HG03378 (cell line): Measurements from ENCODE around the gene FUT9.

Experiments
- ATAC-seq: cut with Tn5 transposase; IDR thresholded peaks from one replicate; pipeline ENCODE4 v1.9.1; 2021; ENCODE audit warnings: mild to moderate bottlenecking, moderate library complexity; ENCODE audit not compliant: unreplicated experiment

Gene FUT9

DNA sequence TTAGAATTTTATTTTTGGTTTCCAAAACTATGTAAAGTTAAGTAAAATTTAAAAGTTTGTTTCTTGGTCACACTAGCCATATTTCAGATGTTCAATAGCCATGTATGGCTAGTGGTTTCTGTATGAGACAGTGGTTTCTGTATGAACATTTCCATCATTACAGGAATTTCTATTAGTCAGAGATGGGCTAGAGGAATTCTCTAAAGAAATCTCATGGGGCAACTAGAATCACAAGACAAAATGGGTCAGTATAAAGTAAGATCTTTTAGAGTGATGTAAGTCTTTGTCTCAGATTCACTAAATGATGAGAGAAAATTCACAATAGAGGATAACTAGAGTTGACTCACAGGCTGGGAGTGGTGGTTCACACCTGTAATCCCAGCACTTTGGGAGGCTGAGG, 149.0 kb downstream of the FUT9 start:
- peak; percentile 48 for ATAC-seq

DNA sequence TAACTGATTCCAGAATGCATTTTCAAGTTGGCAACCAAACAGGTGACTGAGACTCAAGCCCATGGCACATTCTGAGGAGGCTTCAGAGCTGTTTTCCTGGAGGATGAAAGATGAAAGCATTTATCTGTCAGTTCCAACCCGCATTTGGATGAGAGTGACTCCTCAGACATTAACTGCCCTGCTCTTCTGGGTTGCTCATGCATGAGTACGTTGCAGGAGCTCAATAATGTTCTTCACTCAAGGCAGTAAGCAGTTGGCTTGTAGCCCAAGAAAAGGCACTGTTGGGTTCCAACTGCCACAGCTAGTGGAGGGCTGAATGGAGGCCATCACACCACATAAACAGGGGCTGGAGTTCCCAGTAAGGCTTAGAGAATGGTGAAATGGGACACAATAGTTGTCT, 155.3 kb downstream of the FUT9 start:
- ATAC-seq: no peak

DNA sequence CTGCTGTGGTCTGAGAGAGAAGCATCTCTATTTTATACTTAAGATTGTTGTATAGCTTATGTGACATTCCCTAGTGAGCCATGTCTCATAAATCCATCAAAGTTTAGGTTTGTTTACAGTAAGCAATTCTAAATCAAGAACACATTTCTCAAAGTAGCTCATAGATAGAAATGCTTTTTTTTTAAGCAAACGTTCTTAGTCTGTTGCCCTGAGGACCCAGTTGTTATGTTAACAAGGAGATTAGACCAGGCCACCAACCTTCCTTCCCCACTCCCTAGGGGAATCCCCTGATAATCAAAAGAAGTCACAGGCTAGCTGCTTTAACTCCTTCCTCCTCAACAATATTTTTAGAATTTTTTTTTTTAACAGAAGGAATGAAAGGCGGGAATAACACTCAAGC, 169.0 kb downstream of the FUT9 start:
- no peak for ATAC-seq

DNA sequence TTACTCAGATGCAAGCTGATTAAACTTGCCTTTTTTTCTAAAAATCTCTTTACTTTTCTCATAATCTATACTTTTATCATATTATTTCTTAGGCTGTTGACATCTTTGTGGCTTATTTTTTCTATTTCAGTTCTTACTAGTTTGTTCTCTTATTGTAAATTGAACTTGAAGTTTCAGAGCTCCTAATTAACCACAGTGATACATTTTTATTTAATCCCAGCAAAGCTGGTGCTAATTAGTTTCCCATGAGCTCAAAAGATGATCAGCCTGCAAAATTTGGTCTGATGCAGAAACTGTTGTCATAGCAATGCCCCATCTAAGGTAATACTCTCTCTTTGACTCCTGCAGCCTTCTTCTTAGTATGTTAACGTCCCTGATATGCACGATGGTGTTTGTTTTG, 170.3 kb downstream of the FUT9 start:
- no peak for ATAC-seq

DNA sequence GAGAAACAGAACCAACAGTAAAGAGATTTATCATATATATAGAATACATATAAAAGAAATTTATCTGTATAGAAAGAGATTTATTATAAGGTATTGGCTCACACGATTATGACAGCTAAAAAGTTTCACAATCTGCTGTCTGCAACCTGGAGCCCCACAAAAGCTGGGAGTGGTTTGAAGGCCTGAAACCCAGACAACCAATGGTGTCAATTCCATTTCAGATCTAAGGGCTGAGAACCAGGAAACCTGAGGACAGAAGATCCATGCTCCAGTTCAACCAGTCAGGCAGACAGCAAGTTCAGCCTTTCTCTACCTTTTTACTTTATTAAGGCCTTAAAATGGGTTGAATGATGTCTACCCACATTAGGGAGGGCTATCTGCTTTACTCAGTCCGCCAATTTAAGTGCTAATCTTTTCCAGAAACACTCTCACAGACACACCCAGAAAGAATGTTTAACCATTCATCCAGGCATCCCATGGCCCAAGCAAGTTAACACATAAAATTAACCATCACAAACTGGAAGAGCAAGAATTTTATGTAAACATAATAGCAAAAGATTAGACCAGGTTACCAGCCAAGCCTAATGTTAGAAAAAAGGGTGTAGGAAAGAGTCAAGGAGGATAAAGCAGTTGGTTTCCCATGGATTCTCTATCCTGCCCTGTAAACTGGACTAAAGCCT, 170.9 kb downstream of the FUT9 start:
- ATAC-seq: no peak

DNA sequence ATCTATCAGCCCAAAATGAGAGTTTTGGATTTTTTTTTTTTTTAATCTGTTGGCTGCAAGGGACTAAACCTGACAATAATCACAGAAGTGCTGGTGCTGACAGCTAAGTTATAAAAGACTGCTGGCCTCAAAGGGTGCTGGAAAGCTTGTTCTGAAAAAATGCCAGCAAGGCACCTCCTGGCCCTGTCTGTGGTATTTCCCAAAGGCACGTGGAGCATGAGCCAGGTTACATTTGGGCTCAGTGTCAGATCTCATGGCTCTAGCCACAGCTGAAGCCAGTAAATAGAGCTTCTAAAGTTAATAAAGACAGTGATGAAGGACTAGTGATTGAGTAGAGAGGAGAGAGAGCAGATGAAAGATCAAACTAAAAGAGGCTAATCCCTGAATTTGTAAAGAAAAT, 178.9 kb downstream of the FUT9 start:
- ATAC-seq: no peak

DNA sequence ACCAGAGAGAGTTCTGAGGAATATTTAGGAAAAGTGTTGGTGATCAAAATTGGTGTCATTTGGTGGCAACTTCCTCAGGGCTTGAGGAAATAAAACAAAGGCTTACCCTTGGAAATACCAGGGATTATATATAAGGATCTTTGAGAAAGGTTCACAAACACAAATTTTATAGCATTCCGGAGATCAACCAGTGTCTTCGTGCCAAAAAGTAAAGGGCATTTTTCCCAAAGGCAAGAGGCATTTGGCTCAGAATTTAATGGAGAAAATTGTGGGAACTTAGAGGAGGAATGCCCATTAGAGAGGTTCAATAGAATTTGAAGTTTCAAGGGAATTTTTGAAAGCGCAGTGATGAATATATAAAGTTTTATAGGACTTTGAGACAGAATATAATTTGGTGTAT, 179.5 kb downstream of the FUT9 start:
- no peak for ATAC-seq

DNA sequence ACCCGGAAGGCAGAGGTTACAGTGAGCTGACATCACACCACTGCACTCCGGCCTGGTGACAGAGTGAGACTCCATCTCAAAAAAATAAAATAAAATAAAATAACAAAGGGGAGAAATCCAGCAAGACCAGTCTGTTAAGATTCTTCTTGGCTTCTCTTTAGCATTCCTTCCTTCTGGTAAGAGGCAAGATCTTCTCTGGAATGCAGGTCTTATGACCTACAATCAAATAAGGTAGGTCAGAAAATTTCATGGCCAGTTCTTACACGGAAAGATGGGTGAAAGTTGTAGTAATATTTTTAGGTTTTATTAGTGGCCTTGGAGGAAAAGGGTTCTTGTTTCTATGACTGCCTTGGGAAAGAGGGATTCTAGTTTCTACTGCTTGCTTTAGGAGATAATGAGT, 180.9 kb downstream of the FUT9 start:
- no peak for ATAC-seq

DNA sequence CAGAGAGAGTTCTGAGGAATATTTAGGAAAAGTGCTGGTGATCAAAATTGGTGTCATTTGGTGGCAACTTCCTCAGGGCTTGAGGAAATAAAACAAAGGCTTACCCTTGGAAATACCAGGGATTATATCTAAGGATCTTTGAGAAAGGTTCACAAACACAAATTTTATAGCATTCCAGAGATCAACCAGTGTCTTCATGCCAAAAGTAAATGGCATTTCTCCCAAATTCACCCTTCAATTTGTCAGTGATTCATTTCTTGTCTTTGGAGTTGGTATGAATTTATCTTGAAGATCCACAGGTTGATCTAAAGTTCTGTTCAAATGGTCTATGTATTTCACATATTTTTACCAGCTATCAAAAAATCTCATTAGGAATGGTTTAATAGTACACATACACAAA, 181.5 kb downstream of the FUT9 start:
- ATAC-seq: no peak

DNA sequence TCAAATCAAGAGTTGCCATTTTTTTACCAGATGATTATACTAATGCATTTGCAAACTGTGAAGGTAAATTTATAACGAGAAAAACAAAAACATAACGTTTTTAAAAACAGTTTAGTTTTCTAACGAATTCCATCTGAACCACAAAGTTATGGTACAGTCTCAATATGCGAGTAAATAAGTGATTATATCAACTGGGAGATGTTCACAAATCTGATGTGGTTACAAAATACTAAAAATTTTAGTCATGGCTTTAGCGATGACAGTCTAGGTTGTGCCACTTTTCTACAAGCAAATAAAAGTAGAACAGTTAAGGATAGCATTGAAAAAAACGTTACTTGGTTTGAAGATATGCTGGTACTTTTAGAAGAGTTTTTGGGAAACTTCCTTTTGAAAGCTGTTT, 186.8 kb downstream of the FUT9 start:
- ATAC-seq: no peak

DNA sequence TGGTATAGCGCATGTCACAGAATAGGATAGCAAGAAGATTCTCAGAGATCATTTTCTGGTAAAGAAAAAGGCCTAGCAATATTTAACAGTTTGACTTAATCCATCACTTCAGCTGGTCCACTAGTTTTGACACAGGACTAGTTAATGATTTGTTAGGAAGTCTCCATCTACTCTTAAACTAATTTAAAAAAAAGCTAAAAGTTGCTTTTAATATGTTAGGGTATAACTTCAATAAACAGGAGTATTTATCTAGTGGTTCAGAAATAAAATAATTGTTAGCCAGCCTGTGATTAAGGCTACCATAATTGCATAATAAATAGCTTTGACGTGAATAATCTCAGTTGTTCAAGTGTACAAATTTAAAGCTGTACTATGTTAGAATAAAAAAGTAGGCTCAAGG, 195.6 kb downstream of the FUT9 start:
- ATAC-seq: no peak

DNA sequence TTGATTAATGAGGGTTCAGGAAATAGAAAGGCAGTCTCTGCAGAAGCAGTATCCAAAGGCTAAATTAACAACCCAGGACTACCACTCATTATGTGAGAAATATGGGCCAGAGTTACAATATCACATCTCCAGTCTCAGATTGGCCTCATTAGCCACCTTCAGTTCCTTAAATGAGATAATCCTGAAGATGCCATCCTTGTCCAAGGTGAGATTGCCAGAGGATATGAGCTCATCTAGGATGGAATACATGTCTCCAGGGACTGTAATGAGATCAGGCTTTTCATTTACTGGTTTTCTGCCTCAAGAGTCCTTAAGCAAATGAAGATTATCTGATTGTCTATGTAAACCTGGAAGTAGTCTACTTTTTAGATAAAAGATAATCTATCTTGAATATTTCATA, 196.3 kb downstream of the FUT9 start:
- no peak for ATAC-seq

DNA sequence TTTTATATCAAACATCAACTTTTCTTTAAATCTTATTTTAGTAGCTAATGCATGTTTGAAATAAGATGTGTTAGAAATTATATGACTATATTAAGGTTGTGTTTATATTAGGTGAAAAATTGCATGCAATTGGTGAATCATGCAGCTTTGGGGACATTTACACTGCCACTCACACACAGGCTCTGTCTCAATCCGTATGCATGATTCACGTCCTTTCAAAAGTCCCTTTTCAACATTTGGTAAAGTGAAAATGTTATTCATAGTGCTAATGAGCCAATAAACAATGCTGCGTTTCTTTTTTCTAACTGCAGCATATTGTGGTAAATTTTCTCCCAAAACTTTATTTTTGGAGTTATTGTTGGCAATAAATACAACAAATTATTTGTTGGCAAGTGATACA, 198.0 kb downstream of the FUT9 start:
- ATAC-seq: no peak

DNA sequence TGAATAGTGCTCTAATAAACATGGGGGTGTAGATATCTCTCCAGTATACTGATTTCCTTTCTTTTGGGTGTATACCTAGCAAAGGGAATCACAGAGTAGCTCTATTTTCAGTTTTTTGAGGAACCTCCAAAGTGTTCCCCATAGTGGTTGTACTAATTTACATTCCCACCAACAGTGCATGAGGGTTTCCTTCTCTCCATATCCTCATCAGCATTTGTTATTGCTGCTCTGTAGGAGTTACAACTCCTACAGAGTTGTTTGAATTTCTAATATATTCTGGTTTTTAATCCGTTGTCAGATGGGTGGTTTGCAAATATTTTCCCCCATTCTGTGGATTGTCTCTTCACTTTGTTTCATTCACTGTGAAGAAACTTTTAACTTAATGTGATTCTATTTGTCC, 207.9 kb downstream of the FUT9 start:
- ATAC-seq: no peak

DNA sequence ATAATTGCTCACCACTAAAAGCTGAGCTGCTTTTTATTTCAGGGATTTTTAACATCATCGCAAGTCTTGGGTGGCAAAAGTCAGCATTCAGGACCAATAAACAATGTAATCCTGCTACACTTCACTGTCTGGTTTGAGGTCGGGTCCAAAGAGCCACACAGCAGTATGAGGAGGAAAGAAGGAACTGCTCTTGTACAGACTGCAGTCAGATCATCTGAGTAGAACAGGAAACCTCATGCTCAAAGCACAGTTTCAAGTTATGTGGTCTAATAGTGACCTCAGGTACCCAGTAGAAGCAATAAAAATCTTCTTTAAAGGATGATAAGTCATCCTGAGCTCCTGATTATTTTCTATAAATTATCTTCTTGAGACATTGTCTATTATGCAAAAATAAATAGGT, 211.4 kb downstream of the FUT9 start:
- no peak for ATAC-seq

DNA sequence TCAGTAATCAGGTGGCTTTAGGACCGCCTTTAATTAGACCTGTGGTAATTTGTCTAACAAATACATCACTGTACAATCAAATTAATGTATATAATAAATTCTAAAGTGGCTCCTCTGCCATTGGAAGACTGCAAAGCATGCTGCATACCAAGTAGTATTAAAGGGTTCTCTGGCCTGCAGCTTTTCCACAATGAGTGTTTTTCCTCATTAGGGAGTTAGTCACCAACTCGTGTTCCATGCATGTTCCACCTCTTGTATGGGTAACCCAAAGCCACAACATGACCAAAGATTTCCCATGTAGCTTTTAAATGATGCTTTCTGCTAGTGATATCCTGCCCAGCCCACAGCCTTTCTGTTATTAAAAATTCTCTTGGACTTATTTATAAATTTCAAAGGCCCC, 218.7 kb downstream of the FUT9 start:
- no peak for ATAC-seq

DNA sequence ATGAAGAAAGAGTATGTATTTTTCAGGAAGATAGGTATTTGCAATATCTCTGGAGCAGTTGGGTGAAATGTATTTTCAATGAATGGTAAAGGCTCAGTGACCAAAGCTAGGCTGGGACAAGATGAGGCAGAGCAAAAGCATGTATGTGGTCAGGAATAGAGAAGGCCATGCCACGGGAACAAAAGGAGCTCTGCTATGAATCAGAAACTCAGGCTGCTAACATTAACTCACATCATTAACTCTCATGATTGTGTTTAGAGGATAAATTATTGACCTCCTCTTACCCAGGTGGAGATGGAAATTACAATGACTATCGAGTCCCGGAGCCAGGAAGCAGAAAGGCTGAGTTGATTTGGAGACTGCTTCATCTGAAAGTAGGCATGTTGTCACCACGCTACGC, 220.2 kb downstream of the FUT9 start:
- ATAC-seq: no peak

DNA sequence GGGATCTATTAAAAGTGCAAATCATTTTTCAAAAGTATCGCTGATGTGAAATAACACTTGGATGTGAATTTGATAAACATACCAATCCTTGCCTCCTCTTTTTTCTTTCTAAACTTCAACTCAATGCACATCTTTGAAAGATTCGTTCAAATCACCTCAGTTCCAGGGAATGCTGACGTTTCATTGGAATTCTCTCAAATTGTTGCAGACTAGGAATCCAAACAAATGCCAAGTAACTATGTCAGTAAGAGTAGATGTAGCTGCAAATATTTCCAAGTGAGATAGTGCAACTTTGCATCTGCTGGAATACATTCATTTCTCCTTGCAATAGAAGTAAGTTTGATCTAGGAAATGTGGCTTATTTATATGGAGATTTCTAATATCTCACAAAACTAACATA, 220.7 kb downstream of the FUT9 start:
- ATAC-seq: no peak

DNA sequence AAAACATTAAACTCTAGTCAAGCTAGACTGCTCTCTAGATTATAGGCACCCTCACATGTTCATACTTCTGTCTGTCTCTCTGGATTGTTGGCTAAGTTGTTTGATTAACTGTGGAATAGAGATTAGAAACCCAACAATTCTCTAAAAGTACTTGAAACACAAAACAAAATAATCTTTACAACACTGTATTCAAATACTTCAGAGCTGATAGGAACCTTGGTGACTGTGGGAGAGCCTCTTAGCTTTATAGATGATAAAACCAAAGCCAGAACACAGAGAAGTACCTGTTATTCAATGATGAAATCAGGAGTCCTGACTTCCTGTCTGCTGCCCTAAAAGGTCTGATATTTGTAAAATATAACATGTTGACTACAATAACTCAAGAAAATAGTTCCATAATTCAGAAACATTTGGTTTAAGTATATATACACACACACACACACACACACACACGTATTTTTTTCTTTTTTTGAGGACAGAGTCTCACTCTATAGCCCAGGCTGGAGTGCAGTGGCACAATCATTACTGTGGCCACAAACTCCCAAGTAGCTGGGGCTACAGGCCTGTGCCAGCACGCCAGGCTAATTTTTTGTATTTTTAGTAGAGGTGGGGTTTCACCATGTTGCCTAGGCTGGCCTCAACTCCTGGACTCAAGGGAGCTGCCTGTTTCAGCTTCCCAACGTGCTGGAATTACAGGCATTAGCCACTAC, 222.0 kb downstream of the FUT9 start:
- no peak for ATAC-seq

DNA sequence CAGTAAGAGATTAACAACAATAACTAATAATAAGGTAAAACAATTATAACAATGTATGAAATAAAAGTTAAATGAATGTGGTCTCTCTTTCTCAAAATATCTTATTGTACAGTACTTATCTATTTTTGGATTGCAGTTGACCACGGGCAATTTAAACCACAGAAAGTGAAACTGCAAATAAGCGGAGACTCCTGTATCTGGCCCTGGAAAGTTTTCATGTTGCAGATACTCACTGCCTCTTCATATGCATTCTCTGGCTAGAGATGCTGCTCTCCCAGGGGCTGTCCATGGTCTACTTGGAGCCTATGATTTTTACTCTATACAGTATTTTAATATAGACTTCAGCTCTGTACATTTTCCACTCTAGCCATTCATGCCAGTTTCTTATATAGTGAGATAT, 230.8 kb downstream of the FUT9 start:
- ATAC-seq: no peak

DNA sequence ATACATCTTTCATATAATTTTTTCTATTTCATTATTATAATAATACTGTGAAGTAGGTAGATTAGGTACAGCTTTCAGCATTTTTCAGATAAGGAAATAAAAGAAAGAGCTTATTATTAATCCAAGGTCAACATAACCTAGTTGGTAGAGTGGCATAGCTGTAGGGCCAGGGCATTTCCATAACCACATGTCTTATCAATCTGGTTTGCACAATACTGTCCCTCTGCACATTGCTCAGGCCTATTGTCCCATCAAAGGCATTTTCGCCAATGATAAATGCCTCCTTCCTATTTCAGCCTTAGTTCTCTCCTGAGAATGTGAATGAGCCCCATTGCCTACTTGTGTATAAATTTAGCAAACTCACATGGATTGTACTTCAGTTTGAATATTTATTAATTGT, 234.0 kb downstream of the FUT9 start:
- ATAC-seq: no peak

DNA sequence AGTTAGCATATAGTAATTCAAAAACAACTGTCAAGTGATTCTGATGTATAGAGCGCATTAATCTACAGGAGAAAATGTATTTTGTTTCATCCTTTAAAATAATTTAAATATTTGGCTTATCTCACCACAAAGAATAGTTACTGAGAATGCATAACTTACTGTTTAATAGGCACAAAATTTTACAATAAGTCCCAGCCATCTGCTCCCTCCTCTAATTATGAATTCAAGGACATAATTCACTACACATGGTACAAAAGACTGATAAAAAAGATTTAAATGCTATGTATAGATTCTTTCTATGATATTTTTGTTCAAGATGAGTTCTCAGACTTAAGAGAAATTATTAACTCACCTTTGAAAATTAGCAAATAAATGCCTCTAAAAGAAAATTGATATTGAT, 242.0 kb downstream of the FUT9 start:
- ATAC-seq: no peak
